Fibroblast of the aortic adventitia (primary cell): ENCODE measurements around the gene TMEM192. TPM values are rescaled to one million over a fixed set of nuclear protein-coding genes. Genes with fewer than 3 reads are reported as not detected.
"Not testable (repeated sequence)": the region's sequence is repeated elsewhere in the genome, so short reads cannot be mapped to it uniquely, and the experiment has no call there.

Experiments
- DNase-seq: peaks from one replicate; pipeline ENCODE4 v3.0.0-alpha.2; 2010; ENCODE audit warnings: low read depth
- H3K4me3 ChIP-seq: 2 replicates; pipeline ENCODE4 v1.5.1; 2011; ENCODE audit warnings: low read depth, mild to moderate bottlenecking, control low read depth, low read length, moderate library complexity
- CTCF ChIP-seq: IDR thresholded peaks from 2 replicates; pipeline ENCODE4 v1.5.1; 2011; ENCODE audit warnings: mild to moderate bottlenecking, low read length, control low read depth, inconsistent platforms; ENCODE audit not compliant: insufficient read depth
- total RNA-seq: library from RNA; depleted of rRNA; stranded (reverse); fragments of >200 nt; gene quantifications from 2 replicates; pipeline ENCODE4 v1.2.3, GENCODE V29; 2012; ENCODE audit warnings: low replicate concordance

The TMEM192 gene
- total RNA-seq, 1 donor = 9.6 TPM

GRCh38 chr4:165095291-165095690, 17.4 kb downstream of the TMEM192 start:
- DNase-seq = no peak
- no peak overlapping the region for H3K4me3 ChIP-seq
- no peak for TF ChIP-seq CTCF

DNA sequence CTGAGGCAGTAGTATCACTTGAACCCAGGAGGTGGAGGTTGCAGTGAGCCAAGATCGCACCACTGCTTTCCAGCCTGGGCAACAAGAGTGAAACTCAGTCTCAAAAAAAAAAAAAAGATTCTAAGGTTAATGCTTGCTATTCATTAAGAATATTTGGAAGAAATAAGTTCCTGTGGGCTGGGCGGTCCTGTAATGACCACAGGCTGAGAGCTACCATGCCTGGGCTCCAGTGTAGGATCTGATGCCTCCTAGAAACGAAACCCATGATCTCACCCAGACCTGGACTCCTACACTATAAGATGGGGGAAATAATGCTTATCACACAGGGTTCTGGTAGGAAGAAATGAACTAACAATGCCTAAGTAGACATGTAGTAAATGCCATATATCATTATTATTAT, 17.8 kb downstream of the TMEM192 start:
- H3K4me3 ChIP-seq = no peak overlapping the region
- DNase-seq = no peak
- TF ChIP-seq CTCF = no peak

- not testable (repeated sequence) for H3K4me3 ChIP-seq
Observed at GRCh38 chr4:165092187-165092586, 20.5 kb downstream of the TMEM192 start.

DNA sequence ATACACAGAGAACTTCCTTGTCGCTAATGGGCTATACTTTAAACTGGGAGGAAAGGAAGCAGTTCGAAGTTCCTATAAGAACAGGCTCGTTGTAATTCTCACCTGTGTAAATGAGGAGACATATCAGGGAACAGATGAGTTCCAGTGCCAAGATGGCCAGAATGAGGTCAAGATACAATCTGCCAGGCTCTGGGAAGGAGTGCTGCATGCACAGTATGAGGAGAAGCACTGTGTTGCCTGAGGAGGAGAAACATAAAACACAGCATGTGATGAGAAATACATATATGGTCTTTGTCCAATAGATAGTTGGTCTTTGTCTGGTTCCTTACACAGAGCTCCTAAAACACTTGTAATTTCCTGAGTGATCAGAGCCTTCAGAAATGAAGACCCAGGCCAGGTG, 24.3 kb downstream of the TMEM192 start:
- H3K4me3 ChIP-seq = no peak overlapping the region
- DNase-seq = no peak
- TF ChIP-seq CTCF = no peak

More at GRCh38 chr4:165092187-165092586, 20.5 kb downstream of the TMEM192 start:
- not testable (repeated sequence) for DNase-seq

DNA sequence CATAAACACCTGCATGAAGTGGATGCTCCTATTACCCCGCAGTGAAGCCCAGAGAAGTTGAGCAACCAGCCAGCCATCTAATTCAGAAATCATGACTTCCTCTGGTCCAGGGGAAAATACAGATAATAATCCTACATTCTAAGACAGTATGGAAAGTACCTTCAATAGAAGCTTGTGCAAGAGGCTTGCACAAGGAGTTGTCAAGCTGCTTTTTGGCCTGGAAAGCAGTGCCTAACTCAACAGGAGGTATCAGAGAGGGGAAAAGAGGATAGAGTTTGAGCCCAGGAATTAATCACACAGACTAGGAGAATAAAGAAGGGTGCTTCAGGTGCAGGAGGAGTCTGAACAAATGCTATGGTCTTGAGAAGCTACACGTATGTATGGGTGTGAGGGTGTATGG, 26.7 kb downstream of the TMEM192 start:
- DNase-seq = no peak
- TF ChIP-seq CTCF = no peak
- no peak overlapping the region for H3K4me3 ChIP-seq

DNA sequence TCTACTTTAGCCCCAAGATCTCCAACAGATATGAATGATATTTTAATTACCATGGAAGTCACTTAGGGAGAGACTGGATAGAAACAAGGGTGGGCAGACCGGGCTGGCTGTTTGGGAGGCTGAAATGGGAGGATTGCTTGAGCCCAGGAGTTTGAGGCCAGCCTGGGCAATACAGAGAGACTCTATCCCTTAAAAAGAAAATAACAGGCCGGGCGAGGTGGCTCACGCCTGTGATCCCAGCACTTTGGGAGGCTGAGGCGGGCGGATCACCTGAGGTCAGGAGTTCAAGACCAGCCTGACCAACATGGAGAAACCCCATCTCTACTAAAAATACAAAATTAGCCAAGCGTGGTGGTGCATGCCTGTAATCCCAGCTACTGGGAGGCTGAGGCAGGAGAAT, 27.9 kb downstream of the TMEM192 start:
- DNase-seq, H3K4me3 ChIP-seq: not testable (repeated sequence)

- no peak for TF ChIP-seq CTCF
- no peak for DNase-seq
- H3K4me3 ChIP-seq = no peak overlapping the region
Observed at GRCh38 chr4:165079476-165079875, 33.2 kb downstream of the TMEM192 start.

- no peak for DNase-seq
Observed at GRCh38 chr4:165077034-165077578, 35.6 kb downstream of the TMEM192 start.

DNA sequence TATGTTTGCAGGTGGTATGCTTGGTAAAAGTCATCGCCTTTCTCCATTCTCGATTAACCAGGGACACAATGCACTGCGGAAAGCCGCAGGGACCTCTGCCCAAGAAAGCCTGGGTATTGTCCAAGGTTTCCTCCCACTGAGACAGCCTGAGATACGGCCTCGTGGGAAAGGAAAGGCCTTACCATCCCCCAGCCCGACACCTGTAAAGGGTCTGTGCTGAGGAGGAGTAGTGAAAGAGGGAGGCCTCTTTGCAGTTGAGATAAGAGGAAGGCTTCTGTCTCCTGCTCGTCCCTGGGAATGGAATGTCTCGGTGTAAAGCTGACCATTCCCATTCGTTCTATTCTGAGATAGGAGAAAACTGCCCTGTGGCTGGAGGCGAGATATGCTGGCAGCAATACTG, 39.3 kb downstream of the TMEM192 start:
- DNase-seq, H3K4me3 ChIP-seq: not testable (repeated sequence)

More at GRCh38 chr4:165077034-165077578, 35.6 kb downstream of the TMEM192 start:
- no peak for TF ChIP-seq CTCF
- no peak overlapping the region for H3K4me3 ChIP-seq
